ENCODE measurements around the gene PKD1.

The PKD1 gene

DNA sequence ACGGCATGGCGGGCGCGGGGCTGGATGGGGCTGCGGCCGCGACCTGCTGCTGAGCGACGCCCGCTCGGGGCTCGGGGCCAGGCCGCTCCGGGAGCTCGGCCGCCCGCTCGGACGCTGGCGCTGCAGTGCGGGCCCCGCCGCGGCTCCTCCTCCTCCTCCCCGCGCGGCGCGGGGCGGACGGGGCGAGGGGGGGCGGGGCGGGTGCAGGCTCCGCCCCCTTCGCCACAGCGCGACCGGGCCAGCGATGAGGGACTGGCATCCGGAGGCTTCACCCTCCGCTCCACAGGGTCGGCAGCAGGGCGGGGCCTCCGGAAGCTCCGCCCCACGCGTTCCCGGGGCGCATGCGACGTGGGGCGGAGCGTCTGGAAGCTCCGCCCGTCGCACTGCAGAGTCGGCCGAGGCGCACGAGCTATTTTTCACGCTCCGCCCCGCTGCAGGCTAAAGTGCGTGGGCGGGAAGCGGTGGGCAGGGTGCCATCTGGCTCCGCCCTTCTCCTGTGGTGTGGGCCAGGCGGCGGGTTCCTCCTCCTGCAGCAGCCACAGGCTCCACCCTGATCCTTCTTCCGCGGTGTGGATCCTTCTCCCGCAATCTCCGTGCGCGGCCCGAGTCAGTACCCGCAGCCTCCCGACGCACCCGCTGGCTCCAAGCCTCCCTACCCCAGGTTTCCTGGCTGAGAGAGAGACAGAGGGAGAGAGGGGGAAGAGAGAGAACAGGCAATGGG, at the start of gene PKD1:
Gene PKD1 (minus strand): TSS at position 129 of the 721 bp plus-strand sequence. CDS start 209 bp downstream, outside the sequence.
- DNase-seq (ENCODE audit: low spot score), result peak; percentile 61
- in situ Hi-C loops (cut with MboI; ENCODE audit: low sequenced_read_pairs, unreplicated experiment), result loop anchor here (5.0 kb wide), 1 partner anchor 124 kb away; no protein-coding TSS in a partner anchor

DNA sequence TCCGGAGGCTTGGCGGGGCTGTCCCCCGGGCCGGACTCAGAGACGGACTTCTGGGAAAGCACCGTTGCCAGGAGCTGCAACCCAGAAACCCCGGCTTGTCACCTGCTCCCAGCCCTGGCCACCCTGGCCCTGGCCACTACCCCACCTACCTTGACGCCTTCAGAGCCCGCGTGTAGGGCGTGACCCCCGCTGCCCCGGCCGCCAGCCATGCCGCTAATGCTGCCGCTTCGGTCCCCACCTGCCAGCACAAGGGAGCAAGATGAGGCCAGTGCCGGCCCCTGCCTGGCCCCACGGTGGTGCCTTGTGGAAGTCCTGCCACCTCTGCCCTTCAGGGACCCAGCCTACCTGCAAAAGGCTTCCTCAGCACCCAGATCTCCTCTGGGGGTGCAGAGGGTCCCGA, 49.3 kb upstream of the PKD1 start:
- TF ChIP-seq, protein P1, sequence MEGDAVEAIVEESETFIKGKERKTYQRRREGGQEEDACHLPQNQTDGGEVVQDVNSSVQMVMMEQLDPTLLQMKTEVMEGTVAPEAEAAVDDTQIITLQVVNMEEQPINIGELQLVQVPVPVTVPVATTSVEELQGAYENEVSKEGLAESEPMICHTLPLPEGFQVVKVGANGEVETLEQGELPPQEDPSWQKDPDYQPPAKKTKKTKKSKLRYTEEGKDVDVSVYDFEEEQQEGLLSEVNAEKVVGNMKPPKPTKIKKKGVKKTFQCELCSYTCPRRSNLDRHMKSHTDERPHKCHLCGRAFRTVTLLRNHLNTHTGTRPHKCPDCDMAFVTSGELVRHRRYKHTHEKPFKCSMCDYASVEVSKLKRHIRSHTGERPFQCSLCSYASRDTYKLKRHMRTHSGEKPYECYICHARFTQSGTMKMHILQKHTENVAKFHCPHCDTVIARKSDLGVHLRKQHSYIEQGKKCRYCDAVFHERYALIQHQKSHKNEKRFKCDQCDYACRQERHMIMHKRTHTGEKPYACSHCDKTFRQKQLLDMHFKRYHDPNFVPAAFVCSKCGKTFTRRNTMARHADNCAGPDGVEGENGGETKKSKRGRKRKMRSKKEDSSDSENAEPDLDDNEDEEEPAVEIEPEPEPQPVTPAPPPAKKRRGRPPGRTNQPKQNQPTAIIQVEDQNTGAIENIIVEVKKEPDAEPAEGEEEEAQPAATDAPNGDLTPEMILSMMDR (IDR thresholded peaks at IDR 0.05; ENCODE audit: borderline replicate concordance, control extremely low read depth, extremely low read depth, insufficient read depth, missing control alignments), result no peak
- in situ Hi-C loops (cut with MboI; ENCODE audit: low sequenced_read_pairs, unreplicated experiment), result no loop called here
- DNase-seq (ENCODE audit: low spot score), result no peak

DNA sequence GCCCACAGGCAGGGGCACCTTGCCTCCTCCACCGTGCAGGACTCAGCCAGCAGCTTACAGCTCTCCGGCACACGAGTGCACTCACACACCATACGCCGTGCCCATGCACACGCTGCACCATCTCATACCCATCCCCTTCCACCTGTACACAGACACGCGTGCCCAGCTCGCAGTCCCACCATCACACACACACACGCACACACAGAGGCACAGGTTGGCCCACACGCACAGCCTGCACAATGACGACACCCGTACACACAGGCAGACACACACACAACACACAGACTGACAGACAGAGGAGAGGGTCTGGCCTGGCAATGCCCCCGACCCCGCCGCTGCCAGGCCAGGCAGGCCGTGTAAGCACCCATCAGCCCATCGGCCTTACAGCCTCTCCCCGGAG, 48.6 kb upstream of the PKD1 start:
- in situ Hi-C loops (cut with MboI; ENCODE audit: low sequenced_read_pairs, unreplicated experiment), result no loop called here
- TF ChIP-seq, protein P1 (IDR thresholded peaks at IDR 0.05; ENCODE audit: borderline replicate concordance, control extremely low read depth, extremely low read depth, insufficient read depth, missing control alignments), result no peak

DNA sequence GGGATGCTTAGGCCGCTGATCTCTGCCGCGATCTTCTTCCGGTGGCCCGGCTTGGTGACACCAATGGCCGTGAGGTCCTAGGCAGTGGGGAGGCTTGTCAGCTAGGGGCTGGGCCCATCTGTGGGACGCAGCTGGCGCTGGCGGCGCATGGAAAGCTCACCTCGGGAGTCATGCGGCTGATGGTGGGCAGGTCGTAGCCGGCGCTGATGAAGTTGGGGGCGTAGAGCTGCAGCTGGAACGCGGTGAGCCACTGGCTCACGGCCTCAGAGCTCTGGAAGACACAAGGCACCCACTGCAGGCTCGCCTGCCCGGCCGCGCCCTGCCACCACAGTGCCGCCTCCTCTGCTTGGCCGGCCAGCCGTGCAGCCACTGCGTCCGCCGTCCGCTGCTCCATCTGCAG, 48.0 kb upstream of the PKD1 start:
- TF ChIP-seq, protein P1 (IDR thresholded peaks at IDR 0.05; ENCODE audit: borderline replicate concordance, control extremely low read depth, extremely low read depth, insufficient read depth, missing control alignments), result no peak
- DNase-seq (ENCODE audit: low spot score), result no peak
- in situ Hi-C loops (cut with MboI; ENCODE audit: low sequenced_read_pairs, unreplicated experiment), result no loop called here

More for the DNA sequence above, 48.6 kb upstream of the PKD1 start:
- DNase-seq (ENCODE audit: low spot score), result no peak

DNA sequence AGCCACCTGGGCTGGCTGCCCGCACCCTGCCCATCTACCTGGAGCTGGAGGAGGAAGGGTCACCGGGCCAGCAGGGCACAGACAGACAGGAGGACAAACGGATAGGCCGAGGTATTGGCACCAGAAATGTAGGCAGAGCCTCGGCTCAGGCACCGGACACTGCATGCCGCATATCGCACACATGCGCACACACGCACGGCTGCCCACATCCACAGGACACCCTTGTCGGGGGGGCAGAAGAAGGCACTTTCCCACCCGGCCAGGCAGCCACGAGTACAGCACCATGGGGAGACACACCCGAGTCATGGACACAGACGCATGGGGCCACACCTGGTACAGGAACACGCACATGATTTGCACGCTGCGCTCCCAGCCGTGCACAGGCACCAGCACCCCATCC, 46.3 kb upstream of the PKD1 start:
- in situ Hi-C loops (cut with MboI; ENCODE audit: low sequenced_read_pairs, unreplicated experiment), result no loop called here
- DNase-seq (ENCODE audit: low spot score), result no peak
- TF ChIP-seq, protein P1 (IDR thresholded peaks at IDR 0.05; ENCODE audit: borderline replicate concordance, control extremely low read depth, extremely low read depth, insufficient read depth, missing control alignments), result no peak

DNA sequence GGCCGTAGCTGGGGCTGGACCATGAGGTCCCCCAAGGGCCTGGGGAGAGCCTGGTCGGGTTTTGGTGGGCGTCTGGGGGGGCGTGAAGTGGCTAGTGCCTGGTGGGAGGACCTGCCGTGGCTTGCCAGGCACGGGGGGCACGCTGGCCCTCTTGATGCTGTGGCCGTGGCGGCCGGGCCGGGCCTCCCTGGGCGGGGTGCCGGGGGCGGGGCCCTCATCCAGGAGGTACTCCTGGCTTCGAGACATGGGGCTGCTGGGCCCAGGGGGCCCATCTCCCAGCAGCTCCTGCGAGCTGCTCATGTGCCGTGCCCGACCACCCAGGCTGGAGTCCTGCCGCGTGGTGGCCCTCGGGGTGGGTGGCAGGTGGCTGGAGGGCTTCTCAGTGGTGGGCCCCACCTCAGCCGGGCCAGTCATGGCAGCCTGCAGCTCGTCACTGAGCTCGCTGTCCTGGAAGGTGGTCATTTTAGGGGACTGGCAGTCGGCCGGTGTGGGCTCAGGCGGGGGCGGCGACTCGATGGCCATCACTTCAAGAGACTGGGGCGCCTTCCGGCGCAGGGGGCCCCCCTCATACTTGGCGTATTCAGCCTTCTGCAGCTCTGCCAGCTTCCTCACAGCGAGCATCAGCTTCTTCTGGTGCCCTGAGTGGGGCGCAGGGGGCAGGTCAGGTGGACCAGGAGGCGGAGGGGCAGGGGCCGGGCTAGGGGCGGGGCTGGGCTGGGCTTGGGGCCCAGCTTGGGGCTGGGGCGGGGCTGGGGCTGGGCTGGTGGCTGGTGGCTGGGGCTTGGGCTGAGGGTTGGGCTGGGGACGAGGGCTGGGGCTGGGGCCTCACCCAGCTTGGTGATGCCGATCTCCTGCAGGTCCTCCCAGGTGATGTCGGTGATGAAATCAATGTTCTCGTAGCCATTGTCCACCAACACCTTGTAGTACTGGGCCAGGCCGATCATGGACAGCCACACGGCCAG, 45.5 kb upstream of the PKD1 start:
- TF ChIP-seq, protein P1 (IDR thresholded peaks at IDR 0.05; ENCODE audit: borderline replicate concordance, control extremely low read depth, extremely low read depth, insufficient read depth, missing control alignments), result no peak
- no peak for DNase-seq (ENCODE audit: low spot score)
- in situ Hi-C loops (cut with MboI; ENCODE audit: low sequenced_read_pairs, unreplicated experiment), result no loop called here

DNA sequence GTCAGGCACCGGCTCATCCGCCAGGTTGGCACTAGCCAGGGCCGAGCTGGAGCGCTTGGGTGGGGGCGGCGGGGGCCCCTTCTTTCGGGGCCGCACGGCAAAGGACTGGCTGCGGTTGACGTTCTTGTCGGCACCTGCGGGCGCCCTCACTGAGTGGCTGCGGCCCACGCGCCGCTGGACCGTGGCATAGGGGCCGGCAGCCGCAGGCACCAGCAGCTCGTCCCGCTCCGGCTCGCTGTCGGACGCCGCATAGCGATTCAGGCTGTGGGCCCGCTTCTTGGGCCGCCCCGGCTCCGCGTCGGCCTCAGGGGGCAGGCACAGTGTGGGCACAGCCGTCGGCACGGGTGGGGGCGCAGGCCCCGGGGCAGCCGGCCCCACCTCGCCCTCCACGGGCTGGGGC, 44.8 kb upstream of the PKD1 start:
- no peak for DNase-seq (ENCODE audit: low spot score)
- TF ChIP-seq, protein P1 (IDR thresholded peaks at IDR 0.05; ENCODE audit: borderline replicate concordance, control extremely low read depth, extremely low read depth, insufficient read depth, missing control alignments), result no peak
- in situ Hi-C loops (cut with MboI; ENCODE audit: low sequenced_read_pairs, unreplicated experiment), result no loop called here

Measured in GM13976 (cell line).